GM12872 (cell line): ENCODE data around the gene DDI2.

Experiments
- TF ChIP-seq, protein P1 (sequence below): IDR thresholded peaks from 3 replicates; pipeline ENCODE4 v1.5.1; 2011; ENCODE audit warnings: low read depth, mild to moderate bottlenecking, low read length, moderate library complexity; ENCODE audit not compliant: insufficient read depth

The DDI2 gene

DNA sequence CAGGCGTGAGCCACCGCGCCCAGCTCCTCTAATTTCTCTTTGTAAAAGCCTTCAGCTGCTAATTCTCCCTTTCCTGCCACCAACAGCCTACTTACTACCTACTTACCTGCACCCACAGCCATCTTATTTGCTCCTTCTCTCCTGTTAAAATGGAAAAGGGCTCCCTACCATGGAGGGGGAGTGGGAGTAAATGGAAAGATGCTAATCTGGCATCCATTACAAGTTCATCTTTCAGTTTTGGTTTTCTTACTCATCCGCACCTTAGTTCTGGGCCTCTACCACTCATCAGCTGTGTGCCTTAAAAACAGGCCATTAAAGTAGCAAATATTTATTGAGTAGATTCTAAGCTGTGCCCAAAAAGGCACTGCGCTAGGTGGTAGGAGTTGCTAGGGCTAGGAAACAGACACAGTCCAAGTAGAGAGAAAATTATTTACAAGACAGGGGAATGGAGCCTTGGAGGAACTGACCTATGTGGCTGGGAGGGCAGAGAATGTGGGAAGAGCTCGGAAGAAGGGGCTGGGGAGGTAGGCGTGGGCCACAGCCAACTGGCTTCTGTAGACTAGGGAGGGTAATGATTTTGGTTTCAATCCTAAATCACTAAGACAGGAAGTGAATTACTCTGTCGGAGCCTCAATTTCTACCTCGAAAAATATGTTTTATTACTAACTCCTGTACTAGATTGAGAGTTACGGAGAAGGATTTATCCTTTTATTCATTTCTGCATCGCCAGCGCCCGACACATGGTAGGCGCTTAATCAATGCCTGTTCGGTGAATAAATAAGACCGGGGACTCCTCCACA is 685 bp upstream of the DDI2 start:
- TF ChIP-seq, protein P1, sequence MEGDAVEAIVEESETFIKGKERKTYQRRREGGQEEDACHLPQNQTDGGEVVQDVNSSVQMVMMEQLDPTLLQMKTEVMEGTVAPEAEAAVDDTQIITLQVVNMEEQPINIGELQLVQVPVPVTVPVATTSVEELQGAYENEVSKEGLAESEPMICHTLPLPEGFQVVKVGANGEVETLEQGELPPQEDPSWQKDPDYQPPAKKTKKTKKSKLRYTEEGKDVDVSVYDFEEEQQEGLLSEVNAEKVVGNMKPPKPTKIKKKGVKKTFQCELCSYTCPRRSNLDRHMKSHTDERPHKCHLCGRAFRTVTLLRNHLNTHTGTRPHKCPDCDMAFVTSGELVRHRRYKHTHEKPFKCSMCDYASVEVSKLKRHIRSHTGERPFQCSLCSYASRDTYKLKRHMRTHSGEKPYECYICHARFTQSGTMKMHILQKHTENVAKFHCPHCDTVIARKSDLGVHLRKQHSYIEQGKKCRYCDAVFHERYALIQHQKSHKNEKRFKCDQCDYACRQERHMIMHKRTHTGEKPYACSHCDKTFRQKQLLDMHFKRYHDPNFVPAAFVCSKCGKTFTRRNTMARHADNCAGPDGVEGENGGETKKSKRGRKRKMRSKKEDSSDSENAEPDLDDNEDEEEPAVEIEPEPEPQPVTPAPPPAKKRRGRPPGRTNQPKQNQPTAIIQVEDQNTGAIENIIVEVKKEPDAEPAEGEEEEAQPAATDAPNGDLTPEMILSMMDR: no peak

DNA sequence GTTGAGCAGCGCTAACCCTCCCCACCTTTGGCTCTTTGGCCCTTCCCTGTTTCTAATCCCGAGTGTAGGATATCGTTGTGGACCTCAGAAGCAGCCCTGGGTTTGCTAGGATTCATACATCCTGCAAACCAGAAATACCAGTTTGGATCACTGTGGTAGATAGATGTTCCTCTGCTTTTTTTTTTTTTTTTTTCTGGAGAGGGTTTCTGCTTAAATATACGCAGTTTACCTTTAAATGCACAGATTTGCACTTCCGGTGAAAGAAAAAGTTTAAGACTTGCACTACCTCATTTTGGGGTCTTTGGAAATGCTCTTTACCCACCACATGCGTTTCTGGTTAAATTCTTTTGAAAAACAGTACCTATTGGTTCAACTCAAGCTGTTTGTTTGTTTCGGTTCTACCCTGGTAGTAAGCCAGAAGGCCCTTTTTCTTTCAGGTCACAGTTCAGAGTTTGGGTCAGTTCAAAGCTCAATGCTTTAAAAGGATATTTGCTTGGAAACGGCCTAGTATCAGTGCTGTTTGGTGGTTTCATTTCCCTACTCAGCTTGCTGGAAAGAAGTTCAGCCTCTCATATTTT is 908 bp downstream of the DDI2 start:
- TF ChIP-seq, protein P1: no peak

DNA sequence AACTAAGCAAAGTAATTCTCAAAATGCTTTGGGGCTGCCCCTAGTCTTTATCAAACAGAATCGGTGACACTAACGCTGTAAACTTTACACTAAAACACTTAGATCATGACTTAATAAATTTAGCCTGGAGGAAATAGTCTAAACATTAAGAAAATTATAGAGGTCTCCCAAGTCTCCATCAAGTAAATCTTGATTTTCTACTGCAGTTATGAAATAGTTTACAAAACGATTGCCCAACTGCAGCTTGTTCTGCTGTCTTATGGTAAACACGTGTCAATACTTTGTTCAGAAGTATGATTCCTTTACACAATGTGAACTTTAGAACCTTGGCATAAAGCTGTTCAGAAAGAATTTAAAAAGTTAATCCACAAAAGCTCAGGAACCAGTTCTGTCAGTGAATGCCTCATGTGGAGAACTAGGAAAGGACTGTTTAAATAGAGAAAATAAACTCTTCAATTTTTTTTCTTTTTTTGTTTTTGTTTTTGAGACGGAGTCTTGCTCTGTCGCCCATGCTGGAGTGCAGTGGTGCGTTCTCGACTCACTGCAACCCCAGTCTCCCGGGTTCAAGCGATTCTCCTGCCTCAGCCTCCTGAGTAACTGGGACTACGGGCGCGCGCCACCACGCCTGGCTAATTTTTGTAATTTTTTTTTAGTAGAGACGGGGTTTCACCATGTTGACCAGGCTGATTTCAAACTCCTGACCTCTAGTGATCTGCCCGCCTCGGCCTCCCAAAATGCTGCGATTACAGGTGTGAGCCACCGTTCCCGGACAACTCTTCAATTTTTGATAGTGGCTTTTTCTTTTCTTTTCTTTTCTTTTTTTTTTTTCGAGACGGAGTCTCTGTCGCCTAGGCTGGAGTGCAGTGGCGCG is 1.6 kb downstream of the DDI2 start:
- TF ChIP-seq, protein P1: no peak

DNA sequence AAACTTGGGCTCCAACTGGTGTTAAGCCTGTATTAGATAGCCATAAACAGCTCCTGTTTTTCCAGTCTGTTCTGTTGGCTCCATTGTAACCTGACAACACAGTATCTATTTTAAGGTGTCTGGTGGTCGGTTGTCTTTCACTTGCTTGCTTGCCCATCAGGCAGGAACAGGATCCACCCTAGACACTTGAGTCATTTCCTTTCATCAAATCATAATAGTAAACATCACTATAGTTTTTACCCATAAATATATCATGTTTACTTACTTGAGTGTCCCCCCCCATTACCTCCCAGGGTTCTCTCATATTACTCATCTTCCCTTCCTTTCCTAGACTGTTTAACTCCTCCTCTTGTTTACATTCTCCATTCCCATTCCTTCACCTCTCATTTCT is 2.9 kb downstream of the DDI2 start:
- TF ChIP-seq, protein P1: no peak

DNA sequence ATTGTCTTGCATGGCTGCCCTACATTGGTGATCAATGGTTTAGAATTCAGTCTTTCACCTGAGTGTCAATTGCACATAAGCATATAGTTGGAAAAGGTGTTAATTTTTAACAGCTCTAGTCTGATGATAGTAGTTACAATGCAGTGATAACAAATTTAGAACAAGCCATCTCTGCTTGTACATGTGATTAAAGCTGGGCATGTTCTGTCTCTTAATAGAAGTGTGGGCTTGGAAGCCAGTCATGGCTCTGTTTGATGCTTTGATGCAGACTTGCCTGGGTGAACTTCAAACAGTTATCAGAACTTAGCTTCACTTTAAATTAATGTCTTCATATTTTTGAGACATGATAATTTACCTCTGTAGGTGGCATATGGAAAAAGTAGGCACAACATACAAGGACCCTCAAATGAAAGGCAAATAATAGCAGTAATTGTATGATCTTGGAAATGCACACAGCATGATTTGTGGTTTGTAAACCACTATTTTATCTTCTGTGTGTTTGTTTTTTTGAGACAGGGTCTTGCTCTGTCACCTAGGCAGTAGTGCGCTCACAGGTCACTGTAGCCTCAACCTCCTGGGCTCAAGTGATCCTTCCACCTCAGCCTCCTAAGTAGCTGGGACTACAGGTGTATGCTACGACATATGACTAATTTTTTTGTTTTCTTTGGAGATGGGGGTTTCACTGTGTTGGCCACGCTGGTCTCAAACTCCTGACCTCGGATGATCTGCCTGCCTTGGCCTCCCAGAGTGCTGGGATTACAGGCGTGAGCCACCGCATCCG is 3.8 kb downstream of the DDI2 start:
- TF ChIP-seq, protein P1: no peak

DNA sequence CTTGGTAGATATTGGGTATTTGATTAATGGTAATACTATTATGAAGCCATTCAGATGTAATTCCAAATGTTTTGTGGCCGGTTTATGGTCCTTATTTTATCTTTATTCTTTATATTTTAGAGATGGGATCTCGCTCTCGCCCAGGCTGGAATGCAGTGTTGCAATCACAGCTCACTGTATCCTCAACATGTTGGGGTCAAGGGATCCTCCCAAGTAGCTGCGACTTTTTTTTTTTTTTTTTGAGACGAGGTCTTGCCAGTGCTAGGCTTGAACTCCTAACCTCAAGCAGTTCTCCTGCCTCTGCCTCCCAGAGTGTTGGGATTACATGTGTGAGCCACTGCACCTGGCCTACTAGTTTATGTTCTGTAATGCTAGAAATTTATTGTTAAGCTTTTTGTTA is 4.7 kb downstream of the DDI2 start:
- TF ChIP-seq, protein P1: no peak
